C1 segment of cervical spinal cord (tissue), 14 donors: Measurements from ENCODE around the gene CPZ.
A peak's percentile ranks its signal among the peaks of the same experiment; 100 is the strongest.

Experiments
- DNase-seq, 14 donors: peaks; one replicate each; lab custom pipeline; 2025; lab: John Stamatoyannopoulos, UW

Gene CPZ

DNA sequence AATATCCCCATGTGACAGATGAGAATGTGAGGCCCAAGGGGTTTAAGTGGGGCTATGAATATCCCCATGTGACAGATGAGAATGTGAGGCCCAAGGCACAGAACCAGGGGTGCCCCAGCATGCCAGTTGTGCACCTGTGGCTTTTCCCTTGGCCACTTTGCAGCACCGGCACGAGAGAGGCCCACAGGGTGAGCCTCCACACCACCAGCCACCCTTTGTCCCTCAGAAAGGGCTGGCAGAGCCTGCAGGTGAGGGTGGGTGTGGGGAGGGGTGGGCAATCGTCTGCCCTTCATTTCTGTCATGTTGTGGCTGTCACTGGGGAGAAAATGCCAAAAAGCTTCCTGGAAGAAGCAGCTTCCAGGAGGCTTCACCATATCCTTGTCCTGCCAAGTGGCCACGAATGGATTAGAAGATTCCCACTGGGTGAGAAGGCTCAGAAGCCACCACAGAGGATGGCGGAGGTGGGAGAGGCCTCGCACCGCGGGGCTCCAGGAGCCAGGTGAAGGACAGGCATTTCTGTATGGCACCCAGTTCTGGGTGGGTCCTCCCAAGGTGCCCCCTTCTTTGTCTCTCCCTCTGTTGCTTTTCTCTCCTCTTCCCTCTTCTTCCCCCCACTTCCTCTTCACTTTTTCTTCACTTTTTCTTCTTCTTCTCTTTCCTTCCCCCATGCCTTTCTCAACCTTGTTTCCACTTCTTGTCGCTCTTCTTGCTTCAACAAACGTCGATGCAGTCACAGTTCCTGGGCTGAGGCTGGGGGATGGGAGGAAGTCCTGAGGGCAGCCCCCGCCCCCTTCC lies 12.8 kb upstream of the CPZ start:
- DNase-seq = no peak

DNA sequence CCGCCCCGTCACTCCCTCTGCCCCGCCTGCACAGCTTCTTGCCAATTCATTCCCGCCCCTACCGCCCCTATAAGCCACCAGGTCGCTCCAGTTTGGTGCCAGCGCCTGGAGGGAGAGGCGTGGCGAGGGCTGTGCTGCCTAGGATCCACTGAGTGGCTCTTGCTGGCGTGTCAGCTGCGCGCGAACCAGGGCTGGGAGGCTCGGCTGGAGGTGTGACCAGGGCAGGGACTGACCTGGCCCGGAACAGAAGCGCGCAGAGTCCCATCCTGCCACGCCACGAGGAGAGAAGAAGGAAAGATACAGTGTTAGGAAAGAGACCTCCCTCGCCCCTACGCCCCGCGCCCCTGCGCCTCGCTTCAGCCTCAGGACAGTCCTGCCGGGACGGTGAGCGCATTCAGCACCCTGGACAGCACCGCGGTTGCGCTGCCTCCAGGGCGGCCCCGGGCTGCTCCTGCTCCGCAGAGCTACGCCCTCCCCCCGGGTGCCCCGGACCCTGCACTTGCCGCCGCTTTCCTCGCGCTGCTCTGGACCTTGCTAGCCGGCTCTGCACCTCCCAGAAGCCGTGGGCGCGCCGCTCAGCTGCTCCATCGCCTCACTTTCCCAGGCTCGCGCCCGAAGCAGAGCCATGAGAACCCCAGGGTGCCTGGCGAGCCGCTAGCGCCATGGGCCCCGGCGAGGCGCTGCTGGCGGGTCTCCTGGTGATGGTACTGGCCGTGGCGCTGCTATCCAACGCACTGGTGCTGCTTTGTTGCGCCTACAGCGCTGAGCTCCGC lies 12.1 kb upstream of the CPZ start, which contains the start of gene GPR78:
GPR78 (plus strand) TSS at position 72 of the 773 bp plus-strand sequence; CDS start at position 663, 591 bp downstream.
- no peak for DNase-seq

DNA sequence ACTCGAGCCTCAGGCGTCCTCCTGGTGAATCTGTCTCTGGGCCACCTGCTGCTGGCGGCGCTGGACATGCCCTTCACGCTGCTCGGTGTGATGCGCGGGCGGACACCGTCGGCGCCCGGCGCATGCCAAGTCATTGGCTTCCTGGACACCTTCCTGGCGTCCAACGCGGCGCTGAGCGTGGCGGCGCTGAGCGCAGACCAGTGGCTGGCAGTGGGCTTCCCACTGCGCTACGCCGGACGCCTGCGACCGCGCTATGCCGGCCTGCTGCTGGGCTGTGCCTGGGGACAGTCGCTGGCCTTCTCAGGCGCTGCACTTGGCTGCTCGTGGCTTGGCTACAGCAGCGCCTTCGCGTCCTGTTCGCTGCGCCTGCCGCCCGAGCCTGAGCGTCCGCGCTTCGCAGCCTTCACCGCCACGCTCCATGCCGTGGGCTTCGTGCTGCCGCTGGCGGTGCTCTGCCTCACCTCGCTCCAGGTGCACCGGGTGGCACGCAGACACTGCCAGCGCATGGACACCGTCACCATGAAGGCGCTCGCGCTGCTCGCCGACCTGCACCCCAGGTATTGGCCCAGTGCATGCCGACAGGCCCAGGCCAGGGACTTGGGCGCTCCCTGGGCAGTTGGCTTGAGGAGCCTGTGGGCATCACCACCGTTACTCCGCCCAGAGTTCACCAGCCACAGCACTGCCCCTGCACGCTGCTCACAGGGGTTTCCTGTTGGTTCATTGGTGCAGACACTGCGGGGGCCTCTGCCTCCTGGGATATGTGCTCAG lies 11.3 kb upstream of the CPZ start:
- DNase-seq = no peak

GRCh38 chr4:8582016-8582415 lies 10.5 kb upstream of the CPZ start:
- no peak for DNase-seq

DNA sequence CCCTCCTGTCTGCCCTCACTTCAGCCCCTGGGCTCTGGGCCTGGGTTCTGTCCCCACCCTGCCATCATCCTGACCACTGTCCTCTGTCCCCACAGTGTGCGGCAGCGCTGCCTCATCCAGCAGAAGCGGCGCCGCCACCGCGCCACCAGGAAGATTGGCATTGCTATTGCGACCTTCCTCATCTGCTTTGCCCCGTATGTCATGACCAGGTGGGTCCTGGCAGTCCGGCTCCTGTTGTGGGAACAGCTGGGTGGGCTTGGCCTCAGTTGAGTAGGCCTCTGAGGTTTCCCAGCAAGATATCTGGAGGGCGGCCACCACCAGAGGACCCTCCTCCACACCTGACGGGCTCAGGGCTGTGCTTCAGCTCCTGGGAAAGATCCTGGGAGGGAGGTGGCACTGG lies 10.1 kb upstream of the CPZ start:
- no peak for DNase-seq

DNA sequence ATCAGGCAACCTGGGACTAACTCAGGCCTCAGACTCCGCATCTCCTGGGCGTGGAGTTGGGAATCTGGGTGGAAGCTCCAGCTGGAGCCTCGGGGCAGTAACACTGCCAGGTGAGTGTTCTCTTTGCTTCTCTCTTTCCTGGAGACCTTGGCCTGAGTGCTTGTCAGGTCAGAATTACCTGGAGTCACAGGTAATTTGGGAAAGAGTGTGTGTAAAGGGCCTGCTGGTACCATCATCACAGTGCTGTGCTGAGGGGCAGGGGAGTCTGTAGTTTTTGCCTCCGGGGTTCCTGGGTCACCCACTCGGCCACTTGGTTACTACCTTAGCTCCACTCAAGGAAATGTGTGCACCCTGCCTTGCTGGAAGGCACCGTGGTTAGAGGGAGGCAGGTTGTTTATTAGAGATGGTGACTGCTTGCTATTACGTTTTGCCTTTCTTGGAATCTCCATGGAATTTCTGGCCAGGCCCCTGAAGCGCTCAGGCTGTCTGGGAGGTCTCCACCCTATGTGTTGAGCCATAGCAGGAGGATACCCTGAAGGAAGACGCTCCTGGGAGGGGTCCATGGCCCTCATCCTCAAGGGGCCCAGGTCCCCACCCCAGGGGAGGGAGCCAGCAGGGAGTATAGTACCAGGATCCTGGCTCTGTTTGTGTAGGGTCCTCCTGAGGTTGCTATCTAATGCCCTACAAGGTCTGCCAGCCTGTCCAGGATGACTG lies 9.5 kb upstream of the CPZ start:
- no peak for DNase-seq

GRCh38 chr4:8583655-8584025 lies 8.9 kb upstream of the CPZ start:
- DNase-seq = no peak

GRCh38 chr4:8585186-8585585 lies 7.4 kb upstream of the CPZ start:
- no peak for DNase-seq

GRCh38 chr4:8585721-8586212 lies 6.8 kb upstream of the CPZ start:
- no peak for DNase-seq

GRCh38 chr4:8586246-8586645 lies 6.3 kb upstream of the CPZ start:
- no peak for DNase-seq

DNA sequence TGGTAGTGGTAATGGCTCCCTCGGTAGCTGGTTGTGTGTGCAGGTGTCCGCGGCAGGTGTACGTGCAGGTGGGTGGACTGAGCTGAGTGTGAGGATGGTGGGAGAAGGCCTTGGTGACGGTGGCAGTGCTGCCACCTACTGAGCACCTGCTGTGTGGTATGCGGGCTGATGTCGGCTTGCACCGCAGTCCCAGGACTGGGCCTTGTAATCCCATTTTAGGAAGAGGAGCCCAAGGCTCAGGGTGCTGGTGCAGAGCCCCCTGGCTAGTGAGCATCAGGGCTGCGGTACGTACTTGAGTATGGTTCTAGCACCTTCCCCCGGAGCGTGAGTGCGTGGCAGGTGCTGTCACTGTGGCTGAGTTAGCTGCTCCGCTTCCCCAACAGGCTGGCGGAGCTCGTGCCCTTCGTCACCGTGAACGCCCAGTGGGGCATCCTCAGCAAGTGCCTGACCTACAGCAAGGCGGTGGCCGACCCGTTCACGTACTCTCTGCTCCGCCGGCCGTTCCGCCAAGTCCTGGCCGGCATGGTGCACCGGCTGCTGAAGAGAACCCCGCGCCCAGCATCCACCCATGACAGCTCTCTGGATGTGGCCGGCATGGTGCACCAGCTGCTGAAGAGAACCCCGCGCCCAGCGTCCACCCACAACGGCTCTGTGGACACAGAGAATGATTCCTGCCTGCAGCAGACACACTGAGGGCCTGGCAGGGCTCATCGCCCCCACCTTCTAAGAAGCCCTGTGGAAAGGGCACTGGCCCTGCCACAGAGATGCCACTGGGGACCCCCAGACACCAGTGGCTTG lies 5.7 kb upstream of the CPZ start:
- no peak for DNase-seq

- DNase-seq = no peak
These were observed 4.9 kb upstream of the CPZ start for GRCh38 chr4:8587469-8588195.

GRCh38 chr4:8588196-8588470 lies 4.4 kb upstream of the CPZ start:
- no peak for DNase-seq

GRCh38 chr4:8589336-8589735 lies 3.2 kb upstream of the CPZ start:
- no peak for DNase-seq

- peak in 1 of 14 donors; percentile 8 for DNase-seq
These were observed 2.6 kb upstream of the CPZ start for GRCh38 chr4:8589823-8590545.

GRCh38 chr4:8590546-8590880 lies 2.1 kb upstream of the CPZ start:
- no peak for DNase-seq

DNA sequence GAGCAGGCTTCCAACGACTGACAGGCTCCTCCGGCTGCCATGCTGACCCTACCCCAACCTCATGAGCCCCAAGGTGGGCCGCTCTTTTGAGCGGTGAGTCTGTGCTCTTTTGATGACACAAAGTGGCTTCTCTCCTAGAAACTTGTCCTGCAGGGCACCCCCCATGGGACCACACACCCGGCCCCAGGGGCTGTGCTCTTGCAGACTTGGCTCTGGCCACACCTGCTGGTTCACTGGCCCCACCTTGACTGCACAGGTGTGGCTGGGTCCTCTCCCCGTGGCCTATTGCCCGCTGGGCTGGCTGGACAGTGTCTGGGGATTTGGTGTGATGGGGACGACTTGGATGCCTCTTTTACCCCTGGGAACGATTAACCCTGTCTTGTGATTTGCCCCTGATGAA lies 1.5 kb upstream of the CPZ start:
- DNase-seq = no peak

DNA sequence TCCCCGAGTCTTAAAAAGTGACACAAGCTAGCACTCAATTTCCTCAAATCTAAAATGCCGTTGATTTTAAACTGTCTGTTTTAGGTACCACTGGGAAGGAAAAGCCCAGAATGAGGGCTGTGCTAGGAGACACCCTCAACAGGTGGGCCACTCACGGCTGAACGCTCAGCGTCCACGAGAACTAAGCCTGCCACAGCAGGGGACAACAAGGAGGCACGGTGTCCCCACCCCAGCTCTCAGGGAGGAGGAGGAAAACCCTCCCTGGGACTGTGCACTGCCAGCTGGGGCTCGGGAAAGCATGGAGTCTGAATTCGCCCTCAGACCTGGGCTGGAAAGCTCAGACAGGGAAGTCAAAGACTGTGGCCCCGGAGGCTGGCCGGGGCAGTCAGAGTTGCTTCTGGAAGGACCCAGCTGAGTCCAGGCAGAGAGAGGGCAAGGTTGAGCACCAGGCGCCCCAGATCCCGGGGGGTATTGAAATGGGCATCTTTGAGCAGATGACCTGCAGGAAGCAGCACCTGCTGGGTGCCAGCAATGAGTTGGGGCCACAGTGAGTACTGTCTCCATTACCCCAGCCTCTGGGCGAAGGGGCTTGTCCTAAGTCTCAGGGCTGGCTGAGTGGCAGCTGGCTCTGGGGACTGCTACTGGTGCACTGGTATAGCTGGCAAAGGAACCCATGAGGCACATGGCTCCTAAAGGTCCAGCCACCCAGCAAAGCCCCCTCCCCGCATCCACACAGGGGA lies 769 bp upstream of the CPZ start:
- DNase-seq = no peak
